Measurements from ENCODE around the gene PIM3.
A peak's percentile ranks its signal among the peaks of the same experiment; 100 is the strongest.

The PIM3 gene

DNA sequence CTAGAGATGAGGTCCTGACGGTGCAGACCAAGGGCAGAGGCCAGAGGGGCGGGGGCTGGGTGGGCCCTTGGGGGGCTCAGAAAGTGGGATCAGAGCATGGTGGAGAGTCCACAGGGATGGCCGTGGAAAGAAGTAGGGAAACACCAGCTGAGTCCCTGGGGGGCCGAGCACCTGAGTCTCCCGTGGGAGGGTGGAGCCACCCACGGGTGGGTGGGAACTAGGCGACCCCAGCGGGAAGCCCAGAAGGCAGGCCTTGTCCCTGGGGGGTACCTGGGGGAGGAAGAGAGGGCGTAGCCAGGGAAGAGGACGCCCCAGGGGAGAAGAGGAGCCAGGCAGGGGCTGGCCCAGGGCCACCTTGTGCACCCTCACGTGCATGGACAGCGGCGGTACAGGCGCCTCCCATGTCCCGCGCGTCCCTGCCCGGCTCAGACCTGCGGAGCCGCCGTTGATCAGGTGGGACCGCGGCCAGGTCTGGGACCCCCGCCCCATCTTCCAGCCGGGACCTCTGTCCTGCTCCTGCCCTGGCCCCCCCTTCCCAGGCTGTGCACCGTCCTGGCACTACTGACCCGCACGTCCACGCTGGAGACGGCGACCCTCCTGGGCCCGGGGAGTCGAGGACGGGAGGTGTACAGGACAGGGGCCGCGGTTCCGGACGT lies 31.9 kb upstream of the PIM3 start:
- DNase-seq = no peak

DNA sequence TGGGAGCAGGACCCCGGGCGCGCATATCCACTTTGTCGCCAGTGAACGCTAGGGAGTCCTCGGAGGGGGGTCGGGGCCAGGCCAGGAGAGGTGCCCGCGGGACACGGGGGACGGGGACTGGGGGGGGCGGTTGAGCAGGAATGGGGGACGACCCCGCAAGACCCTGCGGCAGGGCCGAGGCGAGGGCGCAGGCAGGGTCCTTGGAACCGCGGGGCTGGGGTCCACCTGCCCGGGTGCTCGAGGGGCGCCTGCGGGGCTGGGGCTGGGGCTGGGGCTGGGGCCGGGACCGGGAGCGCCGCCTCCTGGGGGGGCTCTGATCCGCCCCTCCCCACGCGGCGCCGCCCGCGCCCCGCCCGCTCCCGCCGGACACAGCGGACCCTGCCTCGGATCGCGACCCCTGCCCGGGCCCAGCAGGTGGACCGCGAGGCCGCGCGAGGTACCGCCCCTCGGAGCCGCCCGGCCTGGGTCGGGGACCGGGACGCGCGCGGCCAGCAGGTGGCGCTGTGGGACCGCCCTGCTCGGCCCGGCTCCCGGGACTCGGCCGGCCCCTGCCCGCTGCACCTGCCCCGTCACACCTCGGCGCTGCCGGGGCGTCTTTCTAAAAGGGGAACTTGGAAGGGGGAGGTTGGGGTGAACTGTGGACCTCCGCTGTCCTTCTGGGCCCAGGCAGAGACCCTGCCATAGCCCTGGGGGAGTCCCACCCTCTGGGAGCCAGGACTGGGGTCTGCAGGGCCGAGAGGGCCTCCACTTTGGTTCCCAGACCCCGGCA lies 31.2 kb upstream of the PIM3 start:
- peak; percentile 11 to 36 for DNase-seq

- DNase-seq = no peak
Observed at GRCh38 chr22:49929994-49930575, 30.5 kb upstream of the PIM3 start.

DNA sequence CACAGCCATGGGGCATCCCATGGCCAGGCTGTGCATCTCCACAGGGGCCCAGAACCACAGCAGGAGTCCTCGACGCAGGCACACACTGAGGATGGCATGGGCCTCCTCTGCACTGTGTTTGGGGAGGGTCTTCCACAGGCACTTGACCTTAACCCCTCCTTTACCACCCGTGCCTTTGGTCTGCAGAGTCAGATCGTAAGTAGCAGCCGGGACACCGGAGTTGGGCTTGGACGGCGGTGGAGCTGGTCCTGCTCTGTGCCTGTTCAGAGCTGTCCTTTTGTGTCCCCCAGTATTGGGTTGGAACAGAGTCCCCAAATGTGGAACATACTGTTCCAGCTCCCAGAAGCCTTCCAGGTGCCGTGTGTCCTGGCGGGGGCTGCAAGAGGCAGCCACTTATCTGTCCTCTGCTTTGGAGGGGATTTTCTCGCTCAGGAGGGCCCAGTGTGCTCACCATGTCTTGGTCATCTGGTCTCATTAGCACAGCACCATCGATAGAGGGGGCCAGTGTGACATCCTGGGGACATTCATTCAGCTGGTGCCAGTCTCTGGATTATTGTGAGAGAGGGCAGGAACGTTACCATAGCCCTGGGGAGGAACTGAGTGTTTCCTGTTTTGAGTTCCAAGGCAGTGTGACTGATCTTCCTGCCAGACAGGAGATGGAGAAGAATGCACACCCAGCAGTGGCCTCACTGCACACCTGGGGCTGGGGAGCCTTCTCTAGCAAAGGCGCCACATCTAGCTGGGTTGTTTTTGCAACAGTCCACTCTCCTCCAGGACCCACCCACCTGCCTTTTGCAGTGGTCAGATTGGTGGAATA lies 29.8 kb upstream of the PIM3 start:
- peak; percentile 86 to 90 for DNase-seq

DNA sequence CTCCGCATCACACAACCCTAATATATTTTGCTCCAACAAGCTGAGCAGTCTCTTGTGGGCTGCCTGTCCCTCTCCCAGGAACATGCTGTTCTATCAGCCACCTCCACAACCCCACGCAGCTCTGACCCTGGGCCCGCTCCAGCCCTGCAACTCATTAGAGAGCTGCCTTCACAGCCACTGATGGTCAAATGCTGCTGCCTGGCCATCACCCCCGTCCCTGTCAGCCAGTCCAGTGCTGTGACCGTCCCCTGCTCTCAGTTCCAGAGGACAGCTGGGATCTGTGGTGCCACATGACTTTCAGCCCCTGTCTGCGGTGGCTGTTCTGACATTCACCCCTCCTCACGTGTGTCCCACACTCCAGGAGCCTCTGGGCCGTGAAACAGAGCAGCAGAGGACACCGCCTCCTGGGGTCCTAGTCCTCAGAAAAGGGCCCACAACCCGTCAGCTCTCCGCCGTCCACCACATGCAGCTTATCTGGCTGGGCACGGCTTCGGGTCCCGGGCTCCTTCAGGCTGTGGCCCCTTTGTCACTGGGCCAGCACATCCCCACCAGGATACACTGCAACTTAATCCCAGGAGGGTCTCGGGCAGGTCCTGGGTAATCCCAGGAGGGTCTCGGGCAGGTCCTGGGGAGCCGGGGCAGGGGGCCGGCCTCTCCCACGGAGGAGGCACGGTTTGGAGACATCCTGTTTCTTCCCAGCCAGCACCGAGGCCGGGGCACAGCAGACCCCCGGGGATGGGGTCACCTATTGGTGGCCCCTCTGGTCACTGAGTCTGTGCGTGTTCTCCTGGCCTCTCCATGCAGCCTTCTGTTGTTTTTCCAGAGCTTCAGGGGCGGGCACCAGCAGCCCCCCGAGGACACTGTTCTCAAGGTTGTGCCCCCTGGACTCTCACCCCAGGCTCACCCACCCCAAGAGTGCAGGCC lies 27.1 kb upstream of the PIM3 start:
- no peak for DNase-seq

- no peak for DNase-seq
Observed at GRCh38 chr22:49934160-49934890, 26.2 kb upstream of the PIM3 start.

- no peak for DNase-seq
Observed at GRCh38 chr22:49934891-49935557, 25.5 kb upstream of the PIM3 start.

GRCh38 chr22:49935561-49935960 lies 25.0 kb upstream of the PIM3 start:
- DNase-seq = no peak

DNA sequence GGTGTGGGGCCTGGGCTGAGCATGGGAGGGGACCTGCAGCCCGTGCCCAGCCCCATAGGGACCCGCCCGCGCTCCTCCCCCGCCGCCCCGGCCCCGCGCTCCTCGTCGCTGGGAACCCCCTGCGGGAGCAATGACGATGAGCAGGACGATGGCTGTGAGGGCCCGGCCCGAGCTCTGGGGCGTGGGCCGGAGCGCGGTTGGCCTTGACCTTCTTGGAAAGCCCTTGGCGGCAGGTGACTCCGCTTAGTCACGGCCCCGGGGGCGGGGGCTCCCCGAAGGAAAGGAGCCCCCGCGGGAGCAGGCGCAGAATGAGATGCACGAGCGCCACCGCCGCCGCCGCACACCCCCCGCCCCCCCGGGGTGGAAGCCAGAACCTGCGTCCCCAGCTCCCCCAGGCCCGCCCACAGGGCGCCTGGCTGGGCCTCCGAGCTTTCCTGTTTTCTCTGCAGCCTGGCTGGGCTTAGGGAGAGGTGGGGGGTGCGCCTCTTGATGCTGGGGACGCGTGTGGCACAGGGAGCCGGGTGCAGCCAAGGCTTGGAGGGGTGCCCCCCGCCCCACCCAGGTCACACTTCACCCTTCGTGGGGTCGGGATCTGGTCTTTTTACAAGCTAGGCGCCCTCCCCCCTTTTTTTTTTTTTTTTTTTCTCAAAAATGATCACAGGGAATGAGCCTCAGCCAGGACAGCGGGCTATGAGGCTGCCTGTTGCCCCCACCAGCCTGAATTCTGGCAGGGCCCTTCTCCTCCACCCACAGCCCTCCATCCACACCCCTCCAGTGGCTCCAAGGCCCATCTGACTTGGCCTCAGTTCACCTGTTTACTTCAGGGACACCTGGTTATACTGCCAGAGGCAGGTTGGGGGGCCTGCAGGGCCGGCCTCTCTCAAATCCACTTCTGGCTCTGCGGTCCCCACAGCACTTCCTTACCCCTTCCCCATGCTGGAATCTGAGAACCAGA lies 24.3 kb upstream of the PIM3 start:
- peak; percentile 36 for DNase-seq

DNA sequence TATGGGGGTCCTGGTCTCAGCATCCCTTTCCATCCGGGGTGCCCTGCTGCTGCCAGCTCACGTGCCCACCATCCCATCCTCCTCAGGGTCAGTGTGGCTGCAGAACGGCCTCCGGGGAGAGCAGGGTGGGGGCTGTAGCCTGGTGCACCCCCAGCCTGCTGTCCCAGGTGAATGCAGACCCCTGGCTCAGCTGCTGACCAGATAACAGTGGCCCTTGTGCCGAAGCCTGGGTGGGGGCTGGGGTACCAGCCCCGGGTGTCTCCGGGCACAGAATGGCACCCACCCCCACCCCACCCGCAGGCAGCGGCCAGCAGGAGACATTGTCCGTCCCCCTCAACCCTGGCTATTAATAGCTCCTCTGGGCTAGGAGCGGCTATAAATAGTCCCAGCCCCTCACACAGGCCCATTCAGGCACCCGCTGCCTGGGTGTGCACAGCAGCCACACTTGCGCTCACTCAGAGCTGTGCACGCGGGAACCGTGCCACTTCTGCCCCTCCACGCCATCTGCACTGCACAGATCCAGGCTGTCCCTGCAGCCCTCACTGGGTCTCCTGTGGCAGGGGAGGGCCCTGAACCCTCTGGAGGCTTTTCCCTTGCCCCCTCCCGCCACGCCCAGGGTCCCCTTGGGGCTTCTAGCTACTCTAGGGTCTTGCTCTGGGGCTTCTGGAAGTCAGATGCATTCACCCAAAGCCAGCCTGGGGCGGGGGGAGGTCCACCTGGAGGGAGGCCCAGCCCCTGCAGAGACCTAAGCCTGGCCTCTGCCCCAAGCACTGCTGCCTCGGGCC lies 23.4 kb upstream of the PIM3 start:
- no peak for DNase-seq

DNA sequence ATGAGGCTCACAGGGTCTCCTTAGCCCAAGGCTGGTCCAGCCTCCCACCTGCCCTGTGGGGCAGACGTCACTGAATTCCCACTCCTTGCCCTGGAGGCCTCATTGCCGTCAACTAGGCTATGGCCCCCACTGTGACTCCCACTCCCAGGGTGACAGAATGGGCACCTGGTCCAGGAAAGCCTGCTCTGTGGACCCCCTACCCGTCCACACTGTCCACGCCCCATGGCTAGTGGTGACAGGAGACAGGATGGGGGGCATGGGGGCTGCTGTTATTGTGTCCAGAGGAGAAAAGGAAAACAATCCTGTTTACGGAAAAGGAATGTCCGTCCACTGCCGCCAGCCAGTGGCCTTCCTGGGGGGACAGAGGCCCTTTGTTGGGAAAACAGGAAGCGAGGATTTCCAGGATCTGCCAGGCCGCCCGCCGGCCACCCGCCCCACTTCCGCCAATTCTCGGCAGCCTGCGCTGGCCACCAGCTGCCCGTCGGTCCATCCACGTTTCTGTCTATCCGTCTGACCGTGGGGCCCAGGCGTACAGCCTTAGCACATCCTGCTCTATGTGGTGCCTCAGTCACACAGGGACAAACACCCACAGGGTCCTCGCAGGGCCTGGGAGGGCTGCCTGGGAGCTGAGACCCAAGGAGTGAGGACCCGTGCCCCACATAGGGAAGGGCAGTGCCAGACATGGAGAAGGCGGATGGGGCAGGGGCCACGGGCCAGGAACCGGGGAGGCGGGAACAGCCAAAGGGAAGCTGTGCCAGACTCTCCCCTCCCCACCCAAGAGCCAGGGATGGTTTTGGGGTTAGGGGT lies 22.6 kb upstream of the PIM3 start:
- DNase-seq = no peak

DNA sequence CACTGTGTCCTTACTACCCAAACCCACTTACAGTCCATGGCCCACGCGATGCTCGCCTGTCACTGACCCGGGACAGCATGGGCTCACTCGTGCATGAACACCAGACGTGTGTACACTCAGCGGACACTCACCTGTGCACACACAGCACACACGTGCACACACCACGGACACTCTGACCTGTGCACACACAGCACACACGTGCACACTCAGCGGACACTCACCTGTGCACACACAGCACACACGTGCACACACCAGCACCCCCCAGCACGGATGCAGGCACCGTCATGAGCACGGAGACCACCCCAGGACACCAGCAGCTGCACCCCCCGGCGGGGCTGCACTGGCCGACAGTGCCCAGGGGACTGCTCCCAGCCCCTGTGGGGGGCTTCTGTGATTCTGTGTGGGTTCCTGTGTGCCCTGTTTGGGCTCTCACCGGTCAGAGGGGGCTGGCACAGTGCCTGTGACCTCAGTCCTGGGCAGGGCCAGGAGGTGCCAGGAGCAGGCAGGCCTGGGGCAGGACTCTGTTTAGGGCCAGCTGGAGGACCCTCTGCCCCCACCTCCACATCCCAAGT lies 21.9 kb upstream of the PIM3 start:
- no peak for DNase-seq

DNA sequence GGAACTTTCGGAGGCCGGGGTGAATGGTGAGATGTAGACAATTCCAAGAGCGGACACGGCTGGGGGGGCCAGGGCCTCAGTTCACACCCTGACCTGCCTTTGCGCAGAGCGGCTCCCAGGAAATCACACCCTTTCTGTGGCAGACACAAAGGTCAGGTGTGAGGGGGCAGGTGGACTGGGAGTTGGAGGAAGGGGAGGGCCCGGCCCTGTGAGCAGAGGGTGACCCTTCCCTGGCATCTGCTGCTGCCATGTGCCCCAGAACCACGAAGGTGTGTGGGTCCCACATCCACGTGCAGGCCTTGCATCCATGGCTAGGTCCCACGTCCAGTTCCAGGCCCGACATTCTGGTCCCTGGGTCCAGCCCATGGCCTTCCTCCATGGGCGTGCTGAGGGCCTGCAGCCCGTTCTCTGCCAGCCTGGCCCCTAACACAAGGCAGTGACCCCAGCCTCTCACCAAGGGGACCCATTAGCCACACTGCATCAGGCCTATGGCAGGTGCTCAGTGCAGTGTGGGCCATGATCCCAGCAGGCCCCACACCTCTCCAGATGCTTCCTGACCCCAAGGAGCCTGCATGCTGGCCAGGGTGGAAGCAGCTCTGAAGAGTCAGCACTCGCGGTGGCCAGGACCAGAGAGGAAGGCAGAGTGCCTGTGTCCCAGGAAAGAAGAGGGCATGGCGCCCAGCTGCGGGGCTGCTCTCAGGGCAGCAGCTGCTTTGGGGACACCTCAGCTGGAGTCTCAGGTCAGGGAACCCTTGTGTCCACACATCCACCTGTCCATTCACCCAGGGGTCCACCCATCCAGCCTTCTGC lies 18.9 kb upstream of the PIM3 start:
- DNase-seq = no peak

- DNase-seq = no peak
Observed at GRCh38 chr22:49942565-49943404, 17.8 kb upstream of the PIM3 start.

DNA sequence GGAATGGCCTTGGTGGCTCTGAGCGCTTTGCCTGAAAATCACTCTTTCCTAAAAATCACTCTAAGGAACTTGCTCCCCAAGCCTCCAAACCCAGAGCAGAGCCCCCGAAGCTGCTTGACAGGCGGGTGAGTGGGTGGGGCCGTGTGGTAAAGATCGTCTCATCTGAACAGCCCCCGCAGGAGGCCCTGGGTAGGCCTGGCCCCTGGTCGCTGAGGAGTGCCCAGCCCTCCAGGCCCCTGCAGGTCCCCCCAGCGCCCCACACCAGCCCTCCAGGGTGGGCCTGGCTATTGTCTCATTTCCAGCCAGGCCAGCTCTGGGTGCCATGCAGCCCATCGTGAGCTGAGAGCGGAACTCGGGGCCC lies 17.2 kb upstream of the PIM3 start:
- DNase-seq = no peak

Measured in AML-193 (cell line).